Neural cell (in vitro differentiated cells): ENCODE measurements around the gene PDE8A.

Experiments used
- EP300 ChIP-seq: fragments of 450-650 bp; conservative IDR thresholded peaks from 2 replicates; pipeline ENCODE4 v1.6.1; 2014; ENCODE audit warnings: antibody characterized with exemption, mild to moderate bottlenecking, moderate library complexity; ENCODE audit not compliant: poor library complexity, severe bottlenecking
- EZH2 ChIP-seq: fragments of 200-600, 300-800 bp; shearing (Covaris generic), sonication (generic); IDR thresholded peaks from 2 replicates; pipeline ENCODE4 v1.6.1; 2014; ENCODE audit warnings: antibody characterized with exemption, low read length, borderline replicate concordance, mild to moderate bottlenecking; ENCODE audit not compliant: insufficient read depth, poor library complexity, severe bottlenecking
- MXI1 ChIP-seq: fragments of 450-650 bp; conservative IDR thresholded peaks from 2 replicates; pipeline ENCODE4 v1.6.1; 2014; ENCODE audit warnings: antibody characterized with exemption, mild to moderate bottlenecking; ENCODE audit not compliant: poor library complexity, severe bottlenecking
- POLR2AphosphoS5 ChIP-seq: IDR thresholded peaks from 2 replicates; pipeline ENCODE4 v1.6.1; 2012
- RAD21 ChIP-seq: fragments of 450-650 bp; conservative IDR thresholded peaks from 2 replicates; pipeline ENCODE4 v1.6.1; 2014; ENCODE audit warnings: antibody characterized with exemption, mild to moderate bottlenecking, moderate library complexity
- SMC3 ChIP-seq: fragments of 450-650 bp; conservative IDR thresholded peaks from 2 replicates; pipeline ENCODE4 v1.6.1; 2014; ENCODE audit warnings: antibody characterized with exemption, mild to moderate bottlenecking, moderate library complexity; ENCODE audit not compliant: poor library complexity
- TAF1 ChIP-seq: IDR thresholded peaks from 2 replicates; pipeline ENCODE4 v1.6.1; 2012; ENCODE audit warnings: low read depth
- TF ChIP-seq, protein P1 (sequence below): fragments of 450-650 bp; IDR thresholded peaks from 2 replicates; pipeline ENCODE4 v1.5.1; 2014; ENCODE audit warnings: antibody characterized with exemption, mild to moderate bottlenecking, moderate library complexity; ENCODE audit not compliant: poor library complexity, severe bottlenecking

DNA sequence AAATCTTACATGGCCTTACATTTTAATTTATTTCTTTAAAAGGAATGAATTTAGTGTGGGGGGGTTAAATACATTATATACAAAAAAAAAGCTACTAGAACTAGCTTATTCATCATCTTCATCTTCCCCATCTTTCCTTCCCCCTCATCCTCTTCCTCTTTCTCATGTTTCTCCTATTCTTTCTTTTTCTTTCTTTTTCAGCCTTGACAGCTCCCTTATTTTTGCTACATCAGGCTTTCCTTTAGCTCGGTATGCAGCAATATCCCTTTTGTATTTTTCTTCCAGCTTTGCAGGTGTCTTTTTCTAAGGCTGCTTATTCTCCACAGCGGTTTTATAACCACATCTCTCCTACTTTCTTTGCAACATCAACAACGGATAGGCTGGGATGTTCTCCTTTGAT is 41.3 kb upstream of the PDE8A start:
- TF ChIP-seq, protein P1, sequence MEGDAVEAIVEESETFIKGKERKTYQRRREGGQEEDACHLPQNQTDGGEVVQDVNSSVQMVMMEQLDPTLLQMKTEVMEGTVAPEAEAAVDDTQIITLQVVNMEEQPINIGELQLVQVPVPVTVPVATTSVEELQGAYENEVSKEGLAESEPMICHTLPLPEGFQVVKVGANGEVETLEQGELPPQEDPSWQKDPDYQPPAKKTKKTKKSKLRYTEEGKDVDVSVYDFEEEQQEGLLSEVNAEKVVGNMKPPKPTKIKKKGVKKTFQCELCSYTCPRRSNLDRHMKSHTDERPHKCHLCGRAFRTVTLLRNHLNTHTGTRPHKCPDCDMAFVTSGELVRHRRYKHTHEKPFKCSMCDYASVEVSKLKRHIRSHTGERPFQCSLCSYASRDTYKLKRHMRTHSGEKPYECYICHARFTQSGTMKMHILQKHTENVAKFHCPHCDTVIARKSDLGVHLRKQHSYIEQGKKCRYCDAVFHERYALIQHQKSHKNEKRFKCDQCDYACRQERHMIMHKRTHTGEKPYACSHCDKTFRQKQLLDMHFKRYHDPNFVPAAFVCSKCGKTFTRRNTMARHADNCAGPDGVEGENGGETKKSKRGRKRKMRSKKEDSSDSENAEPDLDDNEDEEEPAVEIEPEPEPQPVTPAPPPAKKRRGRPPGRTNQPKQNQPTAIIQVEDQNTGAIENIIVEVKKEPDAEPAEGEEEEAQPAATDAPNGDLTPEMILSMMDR: no peak
- TF ChIP-seq RAD21 (no peak), SMC3 (no peak), EZH2 (no peak), POLR2AphosphoS5 (no peak), EP300 (no peak), MXI1 (no peak), TAF1 (no peak)
